T-helper 1 cell (primary cell): Measurements from ENCODE around the gene BPIFA1.

Experiments
- DNase-seq, 5 donors: peaks; one replicate each; pipeline ENCODE4 v3.0.0-alpha.2; 2012 to 2020

Gene BPIFA1

GRCh38 chr20:33240923-33241322 is 5.1 kb downstream of the BPIFA1 start:
- no peak for DNase-seq

GRCh38 chr20:33242319-33243100 is 6.7 kb downstream of the BPIFA1 start:
- DNase-seq, result no peak

GRCh38 chr20:33246077-33246476 is 10.3 kb downstream of the BPIFA1 start:
- DNase-seq, result no peak

DNA sequence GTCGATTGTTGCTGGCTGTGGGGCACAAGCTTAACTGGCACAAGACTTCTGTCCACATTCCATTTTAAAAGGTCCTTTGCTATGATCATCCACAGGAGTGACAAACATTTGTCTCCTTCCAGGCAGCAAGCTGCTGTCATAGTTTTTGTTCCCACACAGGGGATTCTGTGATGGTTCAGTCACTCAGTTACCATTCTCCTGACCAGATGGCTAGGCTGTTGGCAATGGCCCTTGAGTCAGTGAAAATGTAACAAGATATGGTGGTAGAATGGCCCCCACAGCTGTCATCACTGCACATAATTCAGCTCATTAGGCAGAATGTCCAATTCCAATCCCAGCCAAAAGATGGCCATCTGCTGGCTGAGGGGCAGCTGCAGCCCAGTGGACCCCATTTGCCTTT is 13.7 kb downstream of the BPIFA1 start:
- DNase-seq, result no peak

- DNase-seq, result no peak
These were observed 14.9 kb downstream of the BPIFA1 start for GRCh38 chr20:33250666-33251065.

DNA sequence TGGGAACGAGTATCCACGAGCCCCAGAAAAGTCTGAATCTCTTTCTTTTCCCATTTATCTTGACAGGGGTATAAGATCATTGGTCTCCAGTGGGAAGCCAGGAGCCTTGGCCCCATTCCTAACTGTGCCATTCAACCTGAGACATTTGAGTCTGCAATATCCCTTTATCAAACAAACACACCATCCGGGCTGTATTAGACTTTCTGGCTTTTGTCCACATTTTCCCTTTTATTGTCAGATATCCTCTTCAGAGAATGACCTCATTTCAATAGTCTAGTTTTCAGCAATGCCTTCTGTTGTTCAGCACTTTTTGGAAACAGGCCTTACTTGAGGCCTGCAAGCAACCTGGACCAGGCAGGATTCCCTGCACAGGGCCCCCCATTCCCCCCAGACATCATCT is 15.7 kb downstream of the BPIFA1 start:
- no peak for DNase-seq

GRCh38 chr20:33252460-33252859 is 16.7 kb downstream of the BPIFA1 start:
- DNase-seq, result no peak

DNA sequence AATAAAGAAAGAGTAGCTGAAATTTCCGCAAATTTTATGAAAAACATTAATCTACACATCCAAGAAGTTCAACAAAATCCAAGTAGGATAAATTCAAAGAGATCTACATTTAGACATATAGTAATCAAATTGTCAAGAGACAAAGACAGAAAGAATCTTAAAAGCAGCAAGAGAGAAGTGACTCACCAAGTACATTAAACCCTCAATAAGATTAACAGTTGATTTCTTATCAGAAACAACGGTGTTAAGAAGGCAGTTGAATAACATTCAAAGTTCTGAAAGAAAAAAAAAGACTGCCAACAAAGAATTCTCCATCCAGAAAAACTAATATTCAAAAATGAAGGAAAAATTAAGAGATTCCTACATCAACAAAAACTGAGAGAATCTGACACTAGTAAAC is 19.2 kb downstream of the BPIFA1 start:
- DNase-seq, result no peak

GRCh38 chr20:33257237-33257636 is 21.4 kb downstream of the BPIFA1 start:
- no peak for DNase-seq

DNA sequence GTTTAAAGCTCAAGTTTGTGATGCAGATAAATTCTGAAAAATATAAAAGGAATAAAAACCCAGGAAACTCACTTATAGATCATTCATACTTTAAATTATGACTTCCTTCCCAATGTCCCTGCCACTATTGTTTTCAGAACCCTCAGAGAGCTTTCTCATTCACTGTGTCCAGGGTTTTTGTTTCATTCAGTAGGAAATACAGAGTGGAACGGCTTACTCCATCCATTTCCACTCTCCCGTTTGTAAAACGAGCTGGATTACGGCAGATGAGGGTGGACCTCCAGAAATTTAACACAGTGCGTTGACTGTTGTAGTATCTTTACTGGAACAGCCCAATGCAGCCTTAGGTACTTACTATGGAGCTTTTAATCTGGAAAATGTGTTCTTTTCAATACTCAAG is 23.6 kb downstream of the BPIFA1 start:
- DNase-seq, result no peak

- no peak for DNase-seq
These were observed 25.7 kb downstream of the BPIFA1 start for GRCh38 chr20:33261465-33261864.

DNA sequence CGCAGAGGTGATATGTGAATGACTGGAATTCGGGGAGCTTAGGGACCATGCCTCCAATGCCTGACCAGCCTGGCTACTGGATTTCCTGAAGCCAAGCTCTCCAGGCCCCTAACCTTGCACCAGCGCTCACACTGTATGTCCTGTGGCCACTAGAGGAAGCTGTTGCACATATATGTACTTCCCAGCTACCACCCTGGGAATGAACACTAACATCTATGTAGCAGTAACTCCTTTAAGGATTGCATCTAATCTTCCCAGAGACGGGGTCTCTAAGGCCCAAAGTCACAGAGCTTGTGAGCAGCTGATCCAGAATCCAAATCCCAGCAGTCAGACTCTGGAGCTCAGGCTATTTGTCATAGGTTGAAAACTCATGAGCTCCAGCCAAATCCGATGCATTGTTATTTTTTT is 26.9 kb downstream of the BPIFA1 start:
- DNase-seq, result no peak

DNA sequence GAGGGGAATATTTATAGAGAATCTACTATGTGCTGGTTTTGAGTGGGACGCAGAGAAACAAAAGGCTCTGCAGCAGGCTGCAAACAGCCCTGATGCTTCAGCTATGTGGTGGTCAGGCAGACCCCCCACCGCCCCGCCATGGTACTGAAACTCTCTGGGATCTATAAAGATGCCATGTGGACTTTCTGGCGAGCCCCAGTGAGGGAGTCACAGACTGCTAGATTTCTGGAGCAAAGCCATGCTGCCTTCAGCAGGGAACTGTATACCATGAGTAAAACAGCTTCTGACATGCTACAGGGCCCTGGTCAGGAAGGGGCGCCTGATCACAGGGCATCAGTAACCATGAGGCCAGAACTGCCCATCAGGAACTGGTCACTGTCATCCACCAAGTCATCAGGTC is 28.0 kb downstream of the BPIFA1 start:
- no peak for DNase-seq

DNA sequence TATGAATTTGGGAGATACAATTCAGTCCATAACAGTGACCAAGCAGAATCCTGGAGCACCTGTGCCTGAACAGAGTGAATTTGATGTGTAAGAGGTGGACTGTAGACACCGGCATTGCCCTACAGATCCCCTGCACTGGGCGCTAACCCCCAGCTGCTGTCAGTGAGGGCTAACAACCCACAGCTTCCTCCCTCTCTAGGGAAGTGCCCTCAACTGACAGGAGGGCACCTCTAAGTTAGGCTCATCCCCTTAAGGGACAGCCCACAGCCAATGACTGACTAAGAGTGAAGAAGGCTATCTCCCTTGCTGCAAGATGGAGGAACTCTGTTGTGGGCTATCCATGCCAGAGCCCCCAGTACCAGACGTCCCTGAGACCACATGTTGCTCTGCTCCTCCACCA is 31.9 kb downstream of the BPIFA1 start:
- no peak for DNase-seq

DNA sequence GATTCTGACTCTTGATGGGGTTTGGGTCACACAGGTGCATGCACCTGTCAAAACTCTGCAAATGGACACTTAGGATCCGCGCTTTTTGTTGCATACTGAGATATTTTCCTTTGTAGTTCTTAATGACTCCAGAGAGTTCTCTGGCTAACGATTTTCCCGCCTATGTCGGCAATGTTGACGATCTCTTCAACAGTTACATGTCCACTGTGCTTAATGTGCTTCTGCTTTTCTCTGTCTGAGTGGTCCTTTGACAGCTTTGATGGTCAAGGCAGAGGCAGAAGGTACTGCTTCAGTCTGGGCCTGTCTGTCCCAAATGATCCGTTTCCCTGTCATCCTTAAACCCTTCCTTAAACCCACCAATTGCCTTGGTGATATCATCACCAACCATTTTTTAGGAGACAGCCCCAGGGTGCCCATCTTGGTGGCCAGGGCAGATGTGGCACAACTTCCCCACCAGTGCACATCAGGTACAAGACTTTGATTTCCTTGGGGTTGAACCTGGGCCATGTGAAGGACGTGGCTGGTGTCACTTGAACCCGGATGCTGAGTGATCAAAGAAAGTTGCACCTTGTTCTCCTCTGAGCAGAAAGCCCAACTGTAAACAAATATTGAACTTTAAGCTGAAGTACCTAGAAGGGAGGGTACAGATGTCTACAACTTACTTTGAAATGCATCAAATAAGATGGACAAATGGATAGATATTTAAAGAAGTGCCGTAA is 36.5 kb downstream of the BPIFA1 start:
- DNase-seq, result no peak

GRCh38 chr20:33273117-33273851 is 37.5 kb downstream of the BPIFA1 start:
- no peak for DNase-seq

GRCh38 chr20:33275215-33275614 is 39.4 kb downstream of the BPIFA1 start:
- no peak for DNase-seq

- no peak for DNase-seq
These were observed 40.1 kb downstream of the BPIFA1 start for GRCh38 chr20:33275871-33276270.

GRCh38 chr20:33276303-33277113 is 40.7 kb downstream of the BPIFA1 start:
- DNase-seq, result no peak

GRCh38 chr20:33277471-33278441 is 42.0 kb downstream of the BPIFA1 start:
- no peak for DNase-seq

GRCh38 chr20:33278700-33279099 is 42.9 kb downstream of the BPIFA1 start:
- no peak for DNase-seq
